Measurements from ENCODE around the gene CAMLG. TPM values are rescaled to one million over a fixed set of nuclear protein-coding genes. Genes with fewer than 3 reads are reported as not detected.

The CAMLG gene
- total and polyA plus RNA-seq, 9 of the 15 experiments (the other 6 are each of a cell fraction or from before 2014, with no cell fraction given) = 11.3 to 22.0 (median 16.3) TPM

GRCh38 chr5:134758504-134759341, 20.4 kb downstream of the CAMLG start, which contains the start of gene DDX46 (continued):
- TF ChIP-seq RUNX1 (IDR thresholded peaks at IDR 0.05; ENCODE audit: low read depth) (0 out of 2 replicates have a peak, but pooled peaks have one; percentile 46), ZNF436 (CRISPR knock-in tag; IDR thresholded peaks at IDR 0.05) (no peak), ZNF146 (CRISPR knock-in tag; IDR thresholded peaks at IDR 0.05; ENCODE audit: unreplicated experiment) (no peak), MYBL2 (IDR thresholded peaks at IDR 0.05; ENCODE audit: low read depth) (no peak), MYBL2 (CRISPR knock-in tag; IDR thresholded peaks at IDR 0.05; ENCODE audit: borderline replicate concordance) (no peak), KLF10 (CRISPR knock-in tag; IDR thresholded peaks at IDR 0.05) (no peak), CREBBP (IDR thresholded peaks at IDR 0.05; ENCODE audit: low read depth, low read length) (no peak), ZNF175 (CRISPR knock-in tag; IDR thresholded peaks at IDR 0.05; ENCODE audit: low read depth) (0 out of 2 replicates have a peak, but pooled peaks have one; percentile 47), EZH2 (IDR thresholded peaks at IDR 0.05; ENCODE audit: borderline replicate concordance, low read depth, low read length) (no peak), HDGF (IDR thresholded peaks at IDR 0.05) (no peak), U2AF2 (optimal IDR thresholded peaks at IDR 0.05; ENCODE audit: low read depth, low read length) (no peak), TRIM24 (IDR thresholded peaks at IDR 0.05) (peak in 1 of 2 experiments; percentile 29; a peak in 1 of 4 replicates), MIER1 (IDR thresholded peaks at IDR 0.05; ENCODE audit: low read depth) (no peak), ZNF212 (CRISPR knock-in tag; IDR thresholded peaks at IDR 0.05) (no peak), SNIP1 (IDR thresholded peaks at IDR 0.05; ENCODE audit: low read depth) (peak; percentile 88), DIDO1 (tag; IDR thresholded peaks at IDR 0.05; ENCODE audit: low read depth) (peak; percentile 64; the same call in 1 of the 2 replicates), ZNF140 (CRISPR knock-in tag; IDR thresholded peaks at IDR 0.05) (no peak), ZBTB49 (CRISPR knock-in tag; IDR thresholded peaks at IDR 0.05; ENCODE audit: borderline replicate concordance) (no peak), C11orf30 (IDR thresholded peaks at IDR 0.05; ENCODE audit: low read depth) (peak; percentile 98), CBX1 (IDR thresholded peaks at IDR 0.05; ENCODE audit: low read depth) (no peak), ZBTB17 (CRISPR knock-in tag; IDR thresholded peaks at IDR 0.05) (no peak), ZFP36 (IDR thresholded peaks at IDR 0.05; ENCODE audit: low read depth, low read length, partially characterized antibody) (peak; percentile 92)
- TF ChIP-seq, protein P1, sequence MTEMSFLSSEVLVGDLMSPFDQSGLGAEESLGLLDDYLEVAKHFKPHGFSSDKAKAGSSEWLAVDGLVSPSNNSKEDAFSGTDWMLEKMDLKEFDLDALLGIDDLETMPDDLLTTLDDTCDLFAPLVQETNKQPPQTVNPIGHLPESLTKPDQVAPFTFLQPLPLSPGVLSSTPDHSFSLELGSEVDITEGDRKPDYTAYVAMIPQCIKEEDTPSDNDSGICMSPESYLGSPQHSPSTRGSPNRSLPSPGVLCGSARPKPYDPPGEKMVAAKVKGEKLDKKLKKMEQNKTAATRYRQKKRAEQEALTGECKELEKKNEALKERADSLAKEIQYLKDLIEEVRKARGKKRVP (CRISPR knock-in tag; IDR thresholded peaks at IDR 0.05) = no peak
- TF ChIP-seq, protein P2, sequence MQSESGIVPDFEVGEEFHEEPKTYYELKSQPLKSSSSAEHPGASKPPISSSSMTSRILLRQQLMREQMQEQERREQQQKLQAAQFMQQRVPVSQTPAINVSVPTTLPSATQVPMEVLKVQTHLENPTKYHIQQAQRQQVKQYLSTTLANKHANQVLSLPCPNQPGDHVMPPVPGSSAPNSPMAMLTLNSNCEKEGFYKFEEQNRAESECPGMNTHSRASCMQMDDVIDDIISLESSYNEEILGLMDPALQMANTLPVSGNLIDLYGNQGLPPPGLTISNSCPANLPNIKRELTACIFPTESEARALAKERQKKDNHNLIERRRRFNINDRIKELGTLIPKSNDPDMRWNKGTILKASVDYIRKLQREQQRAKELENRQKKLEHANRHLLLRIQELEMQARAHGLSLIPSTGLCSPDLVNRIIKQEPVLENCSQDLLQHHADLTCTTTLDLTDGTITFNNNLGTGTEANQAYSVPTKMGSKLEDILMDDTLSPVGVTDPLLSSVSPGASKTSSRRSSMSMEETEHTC (IDR thresholded peaks at IDR 0.05) = no peak

Measured in K562 (cell line).